ENCODE measurements around the gene HMGCL.
A peak's percentile ranks its signal among the peaks of the same experiment; 100 is the strongest.

Gene HMGCL

DNA sequence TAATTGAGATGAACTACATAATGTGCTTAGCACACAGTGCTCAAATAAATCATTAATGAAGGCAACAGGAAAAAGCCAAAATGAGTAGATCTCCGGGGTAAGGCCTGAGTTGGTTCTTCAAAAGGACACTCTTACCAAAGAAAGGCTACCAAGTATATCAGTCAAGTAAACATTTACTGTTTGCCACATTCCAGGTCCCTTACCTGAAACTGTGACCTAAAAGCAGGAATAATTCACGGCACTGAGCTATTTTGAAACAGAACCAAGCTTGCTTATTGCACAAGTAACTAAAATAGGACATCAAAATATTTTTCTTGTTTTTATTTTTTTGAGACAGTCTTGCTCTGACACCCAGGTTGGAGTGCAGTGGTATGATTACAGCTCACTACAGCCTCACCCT, 49.0 kb downstream of the HMGCL start:
- DNase-seq (ENCODE audit: low spot score): no peak

GRCh38 chr1:23774174-23774880, 50.9 kb downstream of the HMGCL start:
- DNase-seq (ENCODE audit: low spot score): no peak

DNA sequence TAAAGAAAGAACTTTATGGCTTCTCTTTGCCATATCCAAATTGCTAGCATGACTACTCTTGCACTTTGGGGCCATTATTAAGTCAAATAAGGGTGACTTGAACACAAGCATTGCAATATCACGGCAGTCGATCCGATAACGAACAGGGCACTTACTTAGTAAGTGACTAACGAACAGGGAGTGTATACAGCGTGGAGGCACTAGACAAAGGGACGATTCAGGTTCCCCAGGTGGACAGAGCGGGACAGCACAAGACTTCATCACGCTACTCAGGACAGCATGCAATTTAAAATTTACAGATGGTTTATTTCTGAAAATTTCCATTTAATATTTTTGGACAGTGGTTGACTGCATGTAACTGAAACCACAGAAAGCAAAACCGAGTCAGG, 52.4 kb downstream of the HMGCL start:
- DNase-seq (ENCODE audit: low spot score): no peak

GRCh38 chr1:23772049-23772853, 53.0 kb downstream of the HMGCL start:
- DNase-seq (ENCODE audit: low spot score): peak; percentile 82

GRCh38 chr1:23768733-23769132, 56.5 kb downstream of the HMGCL start:
- no peak for DNase-seq (ENCODE audit: low spot score)

- DNase-seq (ENCODE audit: low spot score): no peak
Measured at GRCh38 chr1:23763041-23763577, 62.1 kb downstream of the HMGCL start.

- no peak for DNase-seq (ENCODE audit: low spot score)
Measured at GRCh38 chr1:23759277-23759676, 66.0 kb downstream of the HMGCL start.

- DNase-seq (ENCODE audit: low spot score): no peak
Measured at GRCh38 chr1:23757812-23758211, 67.4 kb downstream of the HMGCL start.

DNA sequence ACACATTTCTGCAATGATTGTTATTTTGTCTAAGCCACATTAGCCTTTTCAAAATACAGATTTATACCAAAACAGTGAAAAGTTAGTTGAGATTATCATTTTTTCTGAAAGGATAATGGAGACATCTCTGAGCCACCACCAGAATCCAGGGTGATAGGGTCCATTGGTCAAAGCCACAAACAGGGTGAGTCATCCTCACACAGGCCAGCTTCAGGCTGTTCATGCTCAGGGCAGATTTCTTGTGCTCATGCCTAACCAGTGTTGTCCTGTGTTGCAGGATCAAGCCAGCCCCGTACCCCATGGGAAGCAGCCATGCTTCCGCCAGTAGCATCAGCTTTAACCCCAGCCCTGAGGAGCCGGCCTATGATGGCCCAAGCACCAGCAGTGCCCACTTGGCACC, 68.6 kb downstream of the HMGCL start:
- DNase-seq (ENCODE audit: low spot score): no peak

- no peak for DNase-seq (ENCODE audit: low spot score)
Measured at GRCh38 chr1:23752909-23753308, 72.3 kb downstream of the HMGCL start.
